Neural progenitor cell (in vitro differentiated cells): ENCODE measurements around the gene FANCC. TPM values are rescaled to one million over a fixed set of nuclear protein-coding genes. Genes with fewer than 3 reads are reported as not detected.
A peak's percentile ranks its signal among the peaks of the same experiment; 100 is the strongest.

ENCODE experiments used
- DNase-seq: peaks from one replicate; pipeline ENCODE4 v3.0.0-alpha.2; 2016; ENCODE audit warnings: low spot score
- H2AFZ ChIP-seq: fragments of 200-600 bp; sonication (generic); replicated peaks from 2 replicates; pipeline ENCODE4 v1.6.1; 2016; ENCODE audit warnings: antibody characterized with exemption
- H3F3A ChIP-seq: fragments of 200-600 bp; sonication (generic); 2 replicates; pipeline ENCODE4 v1.6.1; 2016; ENCODE audit warnings: antibody characterized with exemption, low read depth
- H3K27ac ChIP-seq: fragments of 200-600 bp; sonication (generic); 2 replicates; pipeline ENCODE4 v1.5.1; 2016; ENCODE audit warnings: mild to moderate bottlenecking
- H3K27me3 ChIP-seq: fragments of 200-600 bp; sonication (generic); 2 replicates; pipeline ENCODE4 v1.6.1; 2016; ENCODE audit warnings: mild to moderate bottlenecking, moderate library complexity
- H3K36me3 ChIP-seq: fragments of 200-600 bp; sonication (generic); 2 replicates; pipeline ENCODE4 v1.5.1; 2016
- H3K4me1 ChIP-seq: fragments of 200-600 bp; sonication (generic); 2 replicates; pipeline ENCODE4 v1.6.1; 2016; ENCODE audit warnings: mixed run types
- H3K4me2 ChIP-seq: fragments of 200-600 bp; sonication (generic); 2 replicates; pipeline ENCODE4 v1.6.1; 2016
- H3K4me3 ChIP-seq: fragments of 200-600 bp; sonication (generic); 2 replicates; pipeline ENCODE4 v1.5.1; 2016
- H3K79me2 ChIP-seq: fragments of 200-600 bp; sonication (generic); 2 replicates; pipeline ENCODE4 v1.6.1; 2016; ENCODE audit warnings: low read depth
- H3K9ac ChIP-seq: fragments of 200-600 bp; sonication (generic); 2 replicates; pipeline ENCODE4 v1.6.1; 2016
- H3K9me3 ChIP-seq: fragments of 200-600 bp; sonication (generic); 2 replicates; pipeline ENCODE4 v1.5.1; 2016; ENCODE audit warnings: low read depth
- H4K20me1 ChIP-seq: fragments of 200-600 bp; sonication (generic); 2 replicates; pipeline ENCODE4 v1.6.1; 2016; ENCODE audit warnings: low read depth
- H3K27ac Mint-ChIP-seq: 3 replicates; pipeline ENCODE4 v1.8.0; 2021; ENCODE audit warnings: mixed read lengths
- H3K27me3 Mint-ChIP-seq: 2 replicates; pipeline ENCODE4 v1.8.0; 2022; ENCODE audit warnings: low read depth, mild to moderate bottlenecking, inconsistent platforms, moderate library complexity, mixed read lengths; ENCODE audit not compliant: insufficient read depth
- H3K36me3 Mint-ChIP-seq: 3 replicates; pipeline ENCODE4 v1.8.0; 2021; ENCODE audit warnings: mixed read lengths
- H3K4me1 Mint-ChIP-seq: 3 replicates; pipeline ENCODE4 v1.8.0; 2021; ENCODE audit warnings: mixed read lengths
- H3K4me3 Mint-ChIP-seq: 3 replicates; pipeline ENCODE4 v1.8.0; 2021; ENCODE audit warnings: mild to moderate bottlenecking, moderate library complexity, mixed read lengths
- H3K9me3 Mint-ChIP-seq: 3 replicates; pipeline ENCODE4 v1.8.0; 2020; ENCODE audit warnings: mixed read lengths
- CTCF ChIP-seq: fragments of 200-600 bp; sonication (generic); IDR thresholded peaks from 2 replicates; pipeline ENCODE4 v1.5.1; 2017; ENCODE audit warnings: antibody characterized with exemption, mild to moderate bottlenecking
- EZH2 ChIP-seq: fragments of 200-600 bp; sonication (generic); IDR thresholded peaks from 2 replicates; pipeline ENCODE4 v1.6.1; 2017; ENCODE audit warnings: antibody characterized with exemption, mild to moderate bottlenecking, moderate library complexity
- EZH2phosphoT487 ChIP-seq: fragments of 200-600 bp; sonication (generic); IDR thresholded peaks from 2 replicates; pipeline ENCODE4 v1.6.1; 2017; ENCODE audit warnings: antibody characterized with exemption
- total RNA-seq: library from RNA; depleted of rRNA; stranded (reverse); fragments of >200 nt; gene quantifications from 2 replicates; pipeline ENCODE4 v1.2.3, GENCODE V29; 2015; ENCODE audit warnings: low replicate concordance

The FANCC gene
- total RNA-seq, 1 donor from 2014 or later = 49.6 TPM

GRCh38 chr9:95107976-95108375 lies 209.5 kb downstream of the FANCC start:
- TF ChIP-seq CTCF (no peak), EZH2phosphoT487 (no peak), EZH2 (no peak)
- H3K9me3 Mint-ChIP-seq = no peaks in the 10 kb centered on the region
- H3K27me3 ChIP-seq = no peaks in the 10 kb centered on the region
- no peaks in the 10 kb centered on the region for H3F3A ChIP-seq
- H3K4me2 ChIP-seq = no peak overlapping the region
- H4K20me1 ChIP-seq = no peaks in the 10 kb centered on the region
- H3K36me3 ChIP-seq = no peaks in the 10 kb centered on the region
- peaks cover 5% of the 10 kb centered on the region for H3K27me3 Mint-ChIP-seq
- H3K4me3 Mint-ChIP-seq = no peak overlapping the region
- no peak overlapping the region for H2AFZ ChIP-seq
- H3K27ac Mint-ChIP-seq = no peak overlapping the region
- no peak for DNase-seq
- no peak overlapping the region for H3K27ac ChIP-seq
- H3K9me3 ChIP-seq = no peaks in the 10 kb centered on the region
- no peaks in the 10 kb centered on the region for H3K79me2 ChIP-seq
- no peak overlapping the region for H3K9ac ChIP-seq
- H3K36me3 Mint-ChIP-seq = peaks cover 21% of the 10 kb centered on the region
- H3K4me1 ChIP-seq = no peaks in the 10 kb centered on the region
- peaks cover 20% of the 10 kb centered on the region for H3K4me1 Mint-ChIP-seq
- no peak overlapping the region for H3K4me3 ChIP-seq

- Histone ChIP-seq H2AFZ (no peak overlapping the region), H3K4me3 (no peak overlapping the region), H3K79me2 (no peaks in the 10 kb centered on the region), H3K9ac (no peak overlapping the region), H3K36me3 (no peaks in the 10 kb centered on the region), H3K4me1 (peaks cover 5% of the 10 kb centered on the region), H3K9me3 (no peaks in the 10 kb centered on the region), H3K27ac (no peak overlapping the region), H4K20me1 (no peaks in the 10 kb centered on the region), H3K4me2 (no peak overlapping the region), H3K27me3 (no peaks in the 10 kb centered on the region), H3F3A (no peaks in the 10 kb centered on the region)
- DNase-seq = no peak
- H3K9me3 Mint-ChIP-seq = no peaks in the 10 kb centered on the region
- peak overlapping the region; percentile 43 for H3K27ac Mint-ChIP-seq
- H3K36me3 Mint-ChIP-seq = peaks cover 16% of the 10 kb centered on the region
- no peak overlapping the region for H3K4me3 Mint-ChIP-seq
- peaks cover 22% of the 10 kb centered on the region for H3K4me1 Mint-ChIP-seq
- peaks cover 6% of the 10 kb centered on the region for H3K27me3 Mint-ChIP-seq
- TF ChIP-seq CTCF (no peak), EZH2phosphoT487 (no peak), EZH2 (no peak)
Measured at GRCh38 chr9:95107001-95107749, 210.3 kb downstream of the FANCC start.

- Mint-ChIP-seq H3K4me1 (peaks cover 30% of the 10 kb centered on the region), H3K36me3 (peaks cover 14% of the 10 kb centered on the region), H3K27me3 (peaks cover 6% of the 10 kb centered on the region), H3K4me3 (no peak overlapping the region), H3K27ac (no peak overlapping the region), H3K9me3 (no peaks in the 10 kb centered on the region)
- H3K4me2 ChIP-seq = no peak overlapping the region
- no peaks in the 10 kb centered on the region for H4K20me1 ChIP-seq
- H2AFZ ChIP-seq = no peak overlapping the region
- no peaks in the 10 kb centered on the region for H3F3A ChIP-seq
- H3K4me1 ChIP-seq = peaks cover 5% of the 10 kb centered on the region
- no peaks in the 10 kb centered on the region for H3K79me2 ChIP-seq
- TF ChIP-seq EZH2 = no peak
- H3K9me3 ChIP-seq = no peaks in the 10 kb centered on the region
- H3K36me3 ChIP-seq = no peaks in the 10 kb centered on the region
- no peak overlapping the region for H3K9ac ChIP-seq
- no peak for DNase-seq
- no peaks in the 10 kb centered on the region for H3K27me3 ChIP-seq
- no peak overlapping the region for H3K4me3 ChIP-seq
- H3K27ac ChIP-seq = no peak overlapping the region
Measured at GRCh38 chr9:95105519-95106287, 211.8 kb downstream of the FANCC start.

- Histone ChIP-seq H3K4me1 (peaks cover 5% of the 10 kb centered on the region), H3K79me2 (no peaks in the 10 kb centered on the region), H3K4me3 (no peak overlapping the region), H4K20me1 (no peaks in the 10 kb centered on the region), H3F3A (no peaks in the 10 kb centered on the region), H3K27me3 (no peaks in the 10 kb centered on the region), H3K4me2 (no peak overlapping the region), H2AFZ (no peak overlapping the region), H3K27ac (no peak overlapping the region), H3K9me3 (no peaks in the 10 kb centered on the region), H3K36me3 (no peaks in the 10 kb centered on the region), H3K9ac (no peak overlapping the region)
- no peak for TF ChIP-seq CTCF
- no peak for TF ChIP-seq EZH2
- Mint-ChIP-seq H3K36me3 (peaks cover 17% of the 10 kb centered on the region), H3K9me3 (no peaks in the 10 kb centered on the region), H3K27ac (no peak overlapping the region), H3K4me3 (no peak overlapping the region), H3K4me1 (peaks cover 30% of the 10 kb centered on the region), H3K27me3 (peaks cover 6% of the 10 kb centered on the region)
- DNase-seq = no peak
Measured at GRCh38 chr9:95104980-95105379, 212.5 kb downstream of the FANCC start.
